Heart left ventricle (tissue), 13 donors: Measurements from ENCODE around the gene P4HB.

Experiments
- POLR2A ChIP-seq, 2 donors: fragments of 450-650 bp; IDR thresholded peaks; one replicate each; pipeline ENCODE4 v1.6.1; 2017; ENCODE audit warnings: antibody characterized with exemption in 2 of 2, mild to moderate bottlenecking in 2 of 2, moderate library complexity in 2 of 2
- TF ChIP-seq, protein P1 (sequence below), 12 donors: fragments of 200-600 bp; sonication (generic) in 4 of 12; IDR thresholded peaks; one replicate each; pipeline versions ENCODE4 v1.5.0 to v1.8.0; 2018 to 2022; ENCODE audit warnings: antibody characterized with exemption in 12 of 12, mild to moderate bottlenecking in 5 of 12
- donor health status: ischemic (EF 13 %, LVEDD 7.1; RV severe dilation, severe dysfunction).
- donor health status: DM: no; HTN: yes; CAD: no.
- donor health status: DM: no; HTN: no; CAD: no.
- donor health status: ischemic (EF 25% LVEDD 6.9; RV normal size, moderate dysfunction).
- donor health status: ischemic (EF 25% LVEDD 5.7; RV mildly dilated, moderate dysfunction).
- donor health status: ischemic (EF 35%, LVEDD 5.7; RV mildly dilated, moderate dysfunction).
- donor health status: nonischemic (EF 11% LVEDD 7.7; RV severe dilation, severe dysfunction).
- donor health status: DM: yes; HTN: yes; CAD: no.
- donor health status: PGD.
- donor health status: ischemic (EF 29% LVEDD 5.4; RV normal size, mild dysfunction).
- donor health status: nonischemic (EF 23%, LVEDD 6.1; RV moderate dilation, normal function).

DNA sequence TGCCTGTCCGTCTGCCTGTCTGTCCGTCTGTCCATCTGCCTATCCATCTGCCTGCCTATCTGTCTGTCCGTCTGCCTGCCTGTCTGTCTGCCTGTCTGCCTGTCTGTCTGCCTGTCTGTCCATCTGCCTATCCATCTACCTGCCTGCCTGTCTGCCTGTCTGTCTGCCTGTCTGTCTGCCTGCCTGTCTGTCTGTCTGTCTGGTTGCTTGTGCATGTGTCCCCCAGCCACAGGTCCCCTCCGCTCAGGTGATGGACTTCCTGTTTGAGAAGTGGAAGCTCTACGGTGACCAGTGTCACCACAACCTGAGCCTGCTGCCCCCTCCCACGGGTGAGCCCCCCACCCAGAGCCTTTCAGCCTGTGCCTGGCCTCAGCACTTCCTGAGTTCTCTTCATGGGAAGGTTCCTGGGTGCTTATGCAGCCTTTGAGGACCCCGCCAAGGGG, 50.8 kb downstream of the P4HB start:
- TF ChIP-seq, protein P1, sequence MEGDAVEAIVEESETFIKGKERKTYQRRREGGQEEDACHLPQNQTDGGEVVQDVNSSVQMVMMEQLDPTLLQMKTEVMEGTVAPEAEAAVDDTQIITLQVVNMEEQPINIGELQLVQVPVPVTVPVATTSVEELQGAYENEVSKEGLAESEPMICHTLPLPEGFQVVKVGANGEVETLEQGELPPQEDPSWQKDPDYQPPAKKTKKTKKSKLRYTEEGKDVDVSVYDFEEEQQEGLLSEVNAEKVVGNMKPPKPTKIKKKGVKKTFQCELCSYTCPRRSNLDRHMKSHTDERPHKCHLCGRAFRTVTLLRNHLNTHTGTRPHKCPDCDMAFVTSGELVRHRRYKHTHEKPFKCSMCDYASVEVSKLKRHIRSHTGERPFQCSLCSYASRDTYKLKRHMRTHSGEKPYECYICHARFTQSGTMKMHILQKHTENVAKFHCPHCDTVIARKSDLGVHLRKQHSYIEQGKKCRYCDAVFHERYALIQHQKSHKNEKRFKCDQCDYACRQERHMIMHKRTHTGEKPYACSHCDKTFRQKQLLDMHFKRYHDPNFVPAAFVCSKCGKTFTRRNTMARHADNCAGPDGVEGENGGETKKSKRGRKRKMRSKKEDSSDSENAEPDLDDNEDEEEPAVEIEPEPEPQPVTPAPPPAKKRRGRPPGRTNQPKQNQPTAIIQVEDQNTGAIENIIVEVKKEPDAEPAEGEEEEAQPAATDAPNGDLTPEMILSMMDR (IDR thresholded peaks at IDR 0.05): no peak
- no peak for TF ChIP-seq POLR2A (IDR thresholded peaks at IDR 0.05)
